Measurements from ENCODE around the gene CDH4.

- TF ChIP-seq CTCF (conservative IDR thresholded peaks at IDR 0.05; ENCODE audit: low read length): no peak
- TF ChIP-seq EZH2phosphoT487 (IDR thresholded peaks at IDR 0.05; ENCODE audit: borderline replicate concordance, low read depth, low read length): no peak
Observed at GRCh38 chr20:61802721-61803311, 550.8 kb downstream of the CDH4 start.

Measured in OCI-LY7 (cell line).